Measurements from ENCODE around the gene RABGAP1L. TPM values are rescaled to one million over a fixed set of nuclear protein-coding genes. Genes with fewer than 3 reads are reported as not detected.
"Not testable (repeated sequence)": the region's sequence is repeated elsewhere in the genome, so short reads cannot be mapped to it uniquely, and the experiment has no call there.

The RABGAP1L gene
- total RNA-seq, 1 donor from 2014 or later, result 36.2 TPM

DNA sequence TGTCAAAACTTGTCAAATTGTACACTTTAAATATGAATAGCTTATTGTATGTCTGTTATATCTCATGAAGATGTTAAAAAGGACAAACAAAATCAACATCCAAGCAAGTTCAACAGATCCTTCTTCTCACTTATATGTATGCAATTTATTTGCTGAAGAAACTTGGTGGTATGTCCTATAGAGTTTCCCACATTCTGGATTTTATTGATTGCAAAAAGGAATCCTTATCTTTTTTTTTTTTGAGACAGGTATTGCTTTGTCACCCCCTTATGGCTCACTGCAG is 5.6 kb upstream of the RABGAP1L start:
- DNase-seq, result no peak

DNA sequence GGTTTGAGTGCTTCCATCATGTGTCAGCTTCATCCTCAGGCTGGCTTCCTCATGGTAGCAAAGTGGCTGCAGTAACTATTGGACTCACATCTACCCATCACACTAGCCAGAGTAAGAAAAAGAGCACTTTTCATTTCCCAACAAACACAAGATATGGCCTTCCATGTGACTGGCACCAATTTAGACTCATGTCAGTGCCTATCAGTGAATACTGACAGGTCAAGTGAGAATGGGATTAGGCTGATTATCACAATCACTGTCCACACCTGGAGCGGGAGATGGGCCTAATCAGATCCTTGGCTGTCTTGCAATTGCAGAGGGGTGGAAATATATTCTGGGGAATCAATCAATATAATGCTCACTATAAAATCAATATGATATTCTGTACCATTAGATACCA is 2.9 kb upstream of the RABGAP1L start:
- DNase-seq, result no peak

DNA sequence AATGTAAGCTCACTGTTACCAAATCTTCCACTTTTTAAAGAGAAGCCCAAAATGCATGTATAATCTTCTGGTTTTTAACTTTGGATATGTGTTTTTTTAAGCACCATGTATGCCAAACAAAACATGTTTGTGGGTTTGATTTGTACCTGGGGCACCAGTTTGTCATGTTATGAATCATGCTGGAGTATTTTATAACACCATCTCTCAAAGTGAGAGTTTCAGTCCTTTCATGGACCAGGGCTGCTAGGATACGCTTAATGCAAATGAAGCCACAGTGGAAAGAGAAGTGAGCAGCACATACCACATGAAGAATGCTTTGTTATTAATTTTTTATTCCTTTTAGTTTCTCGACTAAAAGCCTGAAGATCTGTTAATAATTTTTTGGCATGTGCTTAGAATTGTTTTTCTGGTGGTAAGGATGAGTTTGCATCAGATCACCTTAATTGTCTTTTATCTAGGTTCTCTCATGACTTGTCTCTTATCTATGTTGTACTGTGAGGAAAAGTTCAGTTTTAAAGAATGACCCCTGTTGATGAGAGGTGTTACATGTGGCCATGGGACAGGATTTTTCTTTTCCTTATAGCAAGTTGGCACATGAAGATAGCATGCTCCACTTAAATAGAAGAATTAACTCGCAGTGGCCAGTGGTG is 2.0 kb upstream of the RABGAP1L start:
- no peak for DNase-seq

DNA sequence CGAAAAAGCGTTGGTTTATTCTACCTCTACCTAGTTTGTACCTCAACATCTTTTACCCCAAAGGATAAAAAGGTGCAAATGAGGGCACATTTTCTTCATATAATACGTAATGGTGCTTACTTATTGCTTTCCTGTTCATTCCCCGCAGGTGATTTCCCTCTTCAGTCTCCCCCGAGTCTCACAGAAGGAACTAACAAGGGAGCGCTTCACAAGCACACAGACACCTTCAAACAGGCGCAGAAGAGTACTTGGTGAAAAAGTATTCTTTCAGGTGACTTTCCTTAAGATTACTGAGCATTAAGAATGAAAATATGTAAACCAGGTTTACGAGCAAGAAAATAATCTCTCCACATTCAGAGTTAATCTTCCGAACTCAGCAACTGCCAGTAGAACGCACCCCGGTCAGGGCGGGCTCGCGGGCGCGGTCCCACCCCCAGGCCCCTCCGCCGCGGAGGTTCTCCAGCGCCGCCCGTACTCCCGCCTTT is 511 bp upstream of the RABGAP1L start:
- no peak for DNase-seq

DNA sequence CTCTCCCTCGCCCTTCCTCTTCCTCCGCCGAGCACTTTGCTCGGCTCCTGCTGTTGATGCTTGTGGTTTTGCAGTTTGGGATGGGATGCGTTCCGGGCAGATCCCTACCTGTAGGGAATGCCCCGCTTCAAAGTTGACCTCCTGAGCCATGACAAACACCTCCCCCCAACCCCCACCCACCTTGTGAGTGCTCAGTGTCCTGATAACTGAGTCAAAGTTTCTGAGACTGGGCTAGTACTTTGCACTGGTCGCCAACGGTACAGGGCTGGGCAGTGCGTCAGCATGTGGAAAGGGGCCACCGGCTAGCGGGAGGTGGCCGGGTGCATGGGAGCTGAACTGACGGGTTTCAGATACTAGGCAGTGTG is 771 bp downstream of the RABGAP1L start:
- peak; percentile 38 for DNase-seq

DNA sequence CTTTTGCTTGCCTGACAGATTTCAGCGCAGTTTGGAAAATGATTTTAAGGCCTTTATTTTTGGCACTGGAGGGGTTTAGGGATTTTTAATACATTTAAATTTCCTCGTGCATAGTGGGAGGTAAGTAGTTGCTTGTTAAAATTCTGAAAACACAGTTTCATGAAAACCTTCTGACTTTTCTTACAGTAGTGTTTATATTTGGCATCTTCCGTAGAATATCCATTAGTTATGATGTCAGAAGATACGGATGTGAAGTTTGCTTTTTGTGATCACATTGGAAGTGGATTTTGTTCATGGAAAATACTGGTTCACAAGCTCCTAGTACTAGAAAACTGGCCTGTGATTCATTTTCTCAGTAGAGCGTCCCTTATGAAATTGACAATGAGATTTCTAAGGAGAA is 1.3 kb downstream of the RABGAP1L start:
- DNase-seq, result no peak

DNA sequence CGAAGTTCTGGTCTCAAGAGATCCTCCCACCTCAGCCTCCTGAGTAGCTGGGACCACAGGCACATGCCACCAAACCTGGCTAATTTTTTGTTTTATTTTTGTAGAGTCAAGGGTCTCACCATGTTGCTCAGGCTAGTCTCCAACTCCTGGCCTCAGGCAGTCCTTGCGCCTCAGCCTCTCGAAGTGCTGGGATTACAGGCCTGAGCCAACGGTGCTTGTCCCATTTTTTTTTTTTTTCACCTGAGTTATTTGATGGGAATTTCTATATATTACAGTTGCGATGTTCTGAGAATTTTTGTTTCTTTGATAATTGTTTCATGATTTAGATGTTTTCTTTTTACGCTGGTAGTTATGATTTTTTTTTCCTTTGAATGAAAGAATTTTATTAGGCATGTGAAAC is 2.5 kb downstream of the RABGAP1L start:
- no peak for DNase-seq

DNA sequence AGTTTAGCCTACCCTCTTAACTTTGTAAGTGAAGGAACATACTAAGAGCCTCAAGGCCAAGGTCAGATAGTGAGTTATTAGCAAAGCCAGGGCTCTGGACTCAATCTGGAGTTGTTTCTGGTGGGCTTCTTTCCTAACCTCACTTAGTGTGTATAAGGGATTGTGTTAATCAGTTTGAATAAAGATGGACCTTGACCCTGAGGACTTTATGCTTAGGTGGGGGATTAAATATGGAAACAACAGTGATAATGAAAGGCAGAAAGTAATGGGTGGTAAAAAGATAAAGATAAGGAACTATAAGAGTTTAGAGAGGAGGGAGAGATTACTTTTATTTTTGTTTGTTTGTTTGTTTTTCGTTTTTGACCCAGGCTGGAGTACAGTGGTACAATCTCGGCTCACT is 5.5 kb downstream of the RABGAP1L start:
- DNase-seq, result no peak

DNA sequence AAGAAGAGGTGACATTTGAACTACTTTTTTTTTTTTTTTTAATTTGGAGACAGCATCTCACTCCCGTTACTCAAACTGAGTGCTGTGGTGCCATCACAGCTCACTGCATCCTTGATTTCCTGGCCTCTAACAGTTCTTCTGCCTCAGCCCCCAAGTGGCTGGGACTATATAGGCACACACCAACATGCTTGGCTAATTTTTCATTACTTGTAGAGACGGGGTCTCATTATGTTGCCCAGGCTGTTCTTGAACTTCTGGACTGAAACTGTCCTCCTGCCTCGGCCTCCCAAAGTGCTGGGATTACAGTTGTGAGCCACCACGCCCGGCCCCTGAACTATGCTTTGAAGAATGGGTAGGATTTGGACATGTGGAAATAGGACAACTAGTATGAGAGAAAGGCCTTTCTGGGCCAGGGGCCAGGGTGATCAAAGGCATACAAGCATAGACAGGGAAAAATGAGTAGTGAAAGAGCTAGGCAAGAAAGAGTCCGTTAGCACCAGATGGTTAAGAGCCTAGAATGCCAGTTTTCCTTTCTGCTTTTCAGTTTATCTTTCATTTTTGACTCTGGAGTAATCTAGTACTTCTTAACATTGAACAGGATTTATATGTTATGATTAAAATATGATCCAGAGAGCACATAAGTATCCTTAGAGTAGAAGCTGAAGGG is 6.3 kb downstream of the RABGAP1L start:
- DNase-seq, result no peak

DNA sequence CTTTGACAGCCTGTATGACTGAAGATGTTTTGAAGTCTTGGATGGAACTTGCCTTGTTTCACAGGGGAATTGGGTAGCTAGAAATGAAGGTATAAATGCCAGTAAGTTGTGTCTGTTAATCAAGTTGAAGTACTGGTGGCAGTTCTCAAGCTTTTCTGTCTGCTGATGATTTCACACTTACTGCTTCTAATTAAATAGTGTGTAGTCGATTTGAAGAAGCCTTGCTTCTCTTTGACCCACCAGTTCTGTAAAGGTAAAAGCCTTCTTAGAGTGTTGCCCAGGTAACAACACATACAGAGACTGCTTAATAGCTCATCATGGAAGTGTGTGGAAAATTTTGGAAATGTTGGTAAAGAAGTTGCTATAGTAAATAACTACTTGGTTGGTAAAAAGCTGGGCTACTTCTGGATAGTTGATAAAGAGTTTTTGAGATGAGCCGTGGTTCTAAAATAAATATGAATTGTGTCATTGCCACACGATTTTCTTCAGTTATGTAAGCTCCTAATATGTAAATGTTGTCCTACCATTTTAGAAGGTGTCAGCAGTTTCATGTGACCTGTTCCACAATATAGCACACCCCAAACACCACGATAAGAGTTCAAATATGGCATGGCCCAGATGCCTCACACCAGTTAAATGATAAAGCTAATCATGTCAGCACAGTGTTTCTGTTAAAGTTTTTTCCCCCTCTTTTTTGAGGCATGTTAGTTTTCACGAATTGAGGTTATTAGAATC is 7.4 kb downstream of the RABGAP1L start:
- DNase-seq, result no peak

DNA sequence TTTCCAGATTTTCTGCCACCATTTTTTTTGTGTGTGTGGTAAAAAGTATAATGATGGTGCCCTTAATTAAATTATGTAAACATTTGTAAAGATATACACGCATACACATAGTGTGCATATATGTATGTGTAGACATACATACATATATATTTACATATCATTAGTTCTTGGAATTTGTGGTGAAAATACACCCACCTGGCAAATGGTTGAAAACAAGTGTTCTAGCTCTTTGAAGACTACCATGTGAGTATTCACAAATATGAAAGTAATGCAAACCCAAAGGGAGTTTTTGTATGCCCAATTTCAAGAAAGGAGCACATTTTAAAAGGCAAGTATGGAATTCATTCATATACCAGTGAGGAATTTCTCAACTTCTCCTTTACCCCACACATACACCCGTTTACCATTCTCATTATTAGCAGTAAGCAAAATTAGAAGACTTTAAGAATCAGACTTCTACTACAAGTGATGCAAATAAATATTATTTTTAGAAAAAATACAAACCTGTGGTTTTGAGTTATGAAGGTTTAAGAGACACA is 8.0 kb downstream of the RABGAP1L start:
- no peak for DNase-seq

DNA sequence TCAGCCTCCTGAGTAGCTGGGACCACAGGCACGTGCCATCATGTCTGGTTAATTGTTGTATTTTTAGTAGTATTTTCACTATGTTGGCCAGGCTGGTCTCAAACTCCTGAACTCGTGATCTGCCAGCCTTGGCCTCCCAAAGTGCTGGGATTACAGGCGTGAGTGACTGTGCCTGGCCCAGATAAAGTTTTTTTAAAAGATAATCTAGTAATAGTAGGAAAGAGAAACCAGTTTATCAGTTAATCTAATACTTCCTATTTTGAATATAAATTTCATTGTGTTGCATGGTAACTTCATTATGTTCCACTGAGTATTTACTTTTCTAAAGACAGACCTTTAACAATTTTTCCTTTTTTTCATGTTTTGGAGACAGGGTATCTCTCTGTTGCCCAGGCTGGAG is 10.0 kb downstream of the RABGAP1L start:
- DNase-seq, result no peak

DNA sequence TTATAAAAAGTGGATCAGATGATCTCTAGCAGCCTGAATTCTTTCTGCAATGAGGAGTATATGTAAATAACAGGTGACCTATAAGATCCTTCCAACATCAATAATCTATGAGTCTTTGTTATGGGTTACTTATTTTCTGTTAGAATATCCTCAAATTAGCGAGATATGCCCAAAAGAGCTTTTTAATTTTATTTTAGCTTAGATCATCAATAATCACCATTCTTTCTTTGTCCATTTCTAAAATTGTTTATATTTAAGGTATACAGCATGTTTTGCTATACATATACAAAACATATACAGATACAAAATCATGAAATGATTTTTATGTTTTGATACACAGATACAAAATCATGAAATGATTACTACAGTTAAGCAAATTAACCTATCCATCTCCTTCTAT is 11.8 kb downstream of the RABGAP1L start:
- DNase-seq, result no peak

DNA sequence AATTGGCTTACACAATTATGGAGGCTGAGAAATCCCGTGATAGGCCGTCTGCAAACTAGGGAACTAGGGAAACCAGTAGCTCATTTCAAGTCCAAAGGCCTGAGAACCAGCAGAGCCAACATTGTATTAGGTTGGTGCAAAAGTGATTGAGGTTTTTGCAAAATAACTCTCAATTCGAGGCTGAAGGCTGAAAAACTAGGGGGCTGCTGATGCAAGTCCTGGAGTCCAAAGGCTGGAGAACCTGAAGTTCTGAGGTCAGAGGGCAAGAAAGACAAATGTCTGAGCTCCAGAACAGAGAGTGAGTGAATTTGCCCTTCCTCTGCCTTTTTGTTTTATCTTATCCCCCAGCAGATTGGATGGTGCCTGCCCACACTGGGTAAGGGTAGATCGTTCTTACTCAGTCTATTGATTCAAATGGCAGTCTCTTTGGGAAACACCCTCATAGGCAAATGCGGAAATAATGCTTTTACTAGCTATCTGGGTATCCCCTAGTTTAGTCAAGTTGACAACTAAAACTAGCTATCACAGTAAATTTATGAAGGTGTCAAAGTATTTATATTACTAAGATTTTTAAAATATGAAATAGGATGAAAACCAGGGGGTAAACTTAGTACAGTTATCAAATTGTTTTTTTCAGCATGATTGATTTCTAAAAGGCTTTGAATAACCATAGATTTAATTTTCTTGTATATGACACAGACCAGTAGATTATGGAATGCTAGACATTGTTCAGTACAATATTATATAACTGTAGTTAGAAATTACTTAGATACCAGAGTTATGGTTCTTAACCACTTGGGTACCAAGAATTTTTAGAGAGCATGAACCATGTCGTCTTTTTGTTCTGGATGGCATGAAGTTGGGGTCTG is 15.4 kb downstream of the RABGAP1L start:
- no peak for DNase-seq

DNA sequence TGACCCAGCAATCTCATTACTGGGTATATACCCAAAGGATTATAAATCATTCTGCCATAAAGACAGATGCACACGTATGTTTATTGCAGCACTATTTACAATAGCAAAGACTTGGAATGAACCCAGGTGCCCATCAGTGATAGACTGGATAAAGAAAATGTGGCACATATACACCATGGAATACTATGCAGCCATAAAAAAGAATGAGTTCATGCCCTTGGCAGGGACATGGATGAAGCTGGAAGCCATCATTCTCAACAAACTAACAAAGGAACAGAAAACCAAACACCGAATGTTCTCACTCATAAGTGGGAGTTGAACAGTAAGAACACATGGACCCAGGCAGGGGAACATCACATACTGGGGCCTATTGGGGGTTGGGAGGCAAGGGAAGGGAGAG is 19.1 kb downstream of the RABGAP1L start:
- not testable (repeated sequence) for DNase-seq

DNA sequence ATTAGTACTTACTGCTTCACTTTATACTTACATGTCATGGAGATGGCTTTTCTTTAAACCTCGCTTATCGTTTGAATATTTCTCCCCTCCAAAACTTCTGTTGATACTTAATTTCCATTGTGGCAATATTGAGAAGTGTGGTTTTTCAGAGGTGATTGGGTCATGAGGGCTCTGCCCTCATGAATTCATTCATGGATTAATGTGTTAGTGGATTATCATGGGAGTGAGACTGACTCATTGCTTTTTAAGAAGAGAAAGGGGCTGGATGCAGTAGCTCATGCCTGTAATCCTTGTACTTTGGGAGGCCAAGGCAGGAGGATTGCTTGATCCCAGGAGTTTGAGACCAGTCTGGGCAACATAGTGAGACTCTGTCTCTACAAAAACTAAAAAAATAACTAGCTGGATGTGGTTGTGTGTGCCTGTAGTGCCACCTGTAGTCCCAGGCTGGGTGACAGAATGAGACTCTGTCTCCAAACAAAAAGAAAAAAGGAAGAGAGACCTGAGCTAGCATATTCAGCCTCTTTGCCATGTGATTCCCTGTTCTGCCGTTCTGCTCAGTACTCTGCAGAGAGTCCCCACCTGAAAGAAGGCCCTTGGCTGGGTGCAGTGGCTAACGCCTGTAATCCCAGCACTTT is 30.2 kb downstream of the RABGAP1L start:
- DNase-seq, result no peak

DNA sequence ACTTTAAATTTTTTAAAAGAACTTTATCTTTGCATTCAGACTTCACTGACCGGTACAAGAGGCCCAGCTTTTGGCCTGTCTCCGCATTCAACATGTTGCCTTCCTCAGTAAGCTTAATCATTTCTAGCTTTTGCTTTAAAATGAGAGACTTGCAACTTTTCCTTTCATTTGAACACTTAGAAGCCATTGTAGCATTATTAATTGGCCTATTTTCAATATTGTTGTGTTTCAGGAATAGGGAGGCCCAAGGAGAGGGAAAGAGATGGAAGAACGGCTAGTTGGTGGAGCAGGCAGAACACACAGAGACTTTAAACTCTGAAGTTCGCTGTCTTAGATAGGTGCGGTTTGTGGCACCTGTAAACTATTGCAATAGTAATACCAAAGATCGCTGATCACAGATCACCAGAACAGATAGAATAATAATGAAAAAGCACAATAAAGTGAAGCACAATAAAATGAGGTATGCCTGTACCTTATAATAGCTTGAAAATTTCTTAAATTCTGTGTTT is 31.4 kb downstream of the RABGAP1L start:
- DNase-seq, result no peak

DNA sequence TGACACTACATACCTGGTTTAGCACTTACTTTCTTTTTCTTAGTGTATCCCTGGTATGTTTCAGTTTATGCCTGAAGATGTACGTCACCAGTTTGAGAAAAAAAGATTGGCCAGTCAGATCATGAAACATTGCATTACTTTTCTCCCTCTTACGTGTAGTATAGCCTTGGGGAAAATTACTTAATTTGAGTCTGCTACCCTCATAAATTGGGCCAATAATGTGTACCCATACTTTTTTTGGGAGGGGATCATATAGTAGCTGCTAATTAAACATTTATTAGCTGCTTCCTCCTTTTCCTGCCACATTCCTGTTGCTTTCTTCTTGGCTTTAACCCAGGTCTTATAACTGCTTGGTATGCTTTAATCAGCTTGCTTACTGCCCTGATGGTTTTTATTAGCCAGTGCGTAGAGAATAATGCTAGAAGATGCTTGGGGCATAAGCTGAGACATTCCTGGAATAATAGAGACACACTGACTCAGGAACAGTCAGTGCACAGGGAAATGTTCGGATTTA is 32.1 kb downstream of the RABGAP1L start:
- no peak for DNase-seq

DNA sequence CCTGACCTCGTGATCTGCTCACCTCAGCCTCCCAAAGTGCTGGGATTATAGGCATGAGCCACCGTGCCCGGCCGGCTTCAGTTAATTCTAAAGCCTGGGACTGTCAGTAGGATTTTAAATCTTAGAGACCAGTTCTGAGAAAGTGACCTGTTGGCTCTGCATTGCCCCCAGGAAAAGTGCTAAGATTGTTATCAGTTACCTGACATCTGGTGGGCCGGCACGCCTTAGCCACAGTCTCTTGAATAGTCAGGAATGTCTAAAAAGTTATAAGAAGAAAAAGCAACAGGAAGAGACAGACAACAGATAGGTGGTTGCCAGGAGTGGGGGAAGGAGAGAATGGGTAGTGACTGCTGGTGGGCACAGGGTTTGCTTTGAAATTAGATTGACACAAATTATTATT is 35.1 kb downstream of the RABGAP1L start:
- no peak for DNase-seq

DNA sequence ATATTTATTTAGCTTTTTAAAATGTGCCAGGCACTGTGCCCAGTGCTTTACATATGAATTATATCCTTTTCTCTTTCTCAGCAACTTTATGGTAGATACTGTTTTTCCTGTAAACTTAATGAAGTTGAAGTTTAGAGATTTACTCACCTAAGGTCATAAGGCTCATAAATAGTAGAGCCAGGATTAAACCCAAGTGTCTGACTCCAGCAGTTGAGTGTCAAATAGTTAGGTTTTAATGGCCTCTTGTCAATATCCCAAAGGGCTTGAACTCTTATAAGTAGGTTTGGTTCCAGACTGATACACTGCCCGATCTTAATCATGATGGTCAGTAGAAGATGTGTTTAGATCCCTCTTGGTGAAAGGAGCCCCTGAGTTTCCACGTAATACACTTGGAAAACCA is 37.8 kb downstream of the RABGAP1L start:
- no peak for DNase-seq

DNA sequence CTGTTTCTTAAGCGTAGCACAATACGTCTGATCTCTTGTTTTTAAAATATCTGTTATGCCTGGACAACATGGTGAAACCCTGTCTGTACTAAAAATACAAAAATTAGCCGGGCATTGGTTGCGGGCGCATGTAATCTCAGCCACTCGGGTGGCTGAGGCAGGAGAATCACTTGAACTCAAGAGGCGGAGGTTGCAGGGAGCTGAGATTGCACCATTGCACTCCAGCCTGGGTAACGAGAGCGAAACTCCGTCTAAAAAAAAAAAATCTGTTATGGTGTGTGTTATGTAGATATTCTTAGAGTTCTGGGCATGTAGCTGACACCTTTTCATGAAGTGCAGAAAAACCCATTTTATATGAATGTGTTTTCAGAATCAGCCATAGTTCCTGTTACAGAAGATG is 38.2 kb downstream of the RABGAP1L start:
- DNase-seq, result no peak

DNA sequence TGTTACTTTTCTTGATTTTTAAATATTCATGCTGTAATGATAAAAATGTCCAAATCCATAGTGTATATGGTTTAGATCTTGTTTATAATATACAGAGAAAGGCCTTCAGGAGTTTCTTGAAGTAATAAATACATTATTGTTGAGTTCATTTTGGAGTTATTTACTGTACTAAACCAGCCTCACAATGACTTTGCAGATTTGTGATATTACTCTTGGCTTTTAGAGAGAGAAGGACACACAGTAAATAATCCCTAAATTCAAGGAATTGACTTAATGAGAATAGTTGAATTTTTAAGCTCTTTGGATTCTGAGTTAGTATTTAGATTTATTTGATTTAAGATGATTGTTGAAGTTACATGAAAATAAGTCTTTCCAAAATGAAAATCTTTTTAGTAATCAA is 38.9 kb downstream of the RABGAP1L start:
- no peak for DNase-seq
